ENCODE results near the gene AP2A1.
"Not testable (repeated sequence)": the region's sequence is repeated elsewhere in the genome, so short reads cannot be mapped to it uniquely, and the experiment has no call there.

AP2A1 gene

GRCh38 chr19:49766930-49767299 is at the start of gene AP2A1:
Gene AP2A1, plus strand, starts transcription at chr19:49767001. Its CDS starts 133 bp downstream, at chr19:49767134.
- DNase-seq = no peak

GRCh38 chr19:49718511-49718910 is 48.3 kb upstream of the AP2A1 start:
- no peak for DNase-seq

- no peak for DNase-seq
Observed at GRCh38 chr19:49718991-49719390, 47.8 kb upstream of the AP2A1 start.

DNA sequence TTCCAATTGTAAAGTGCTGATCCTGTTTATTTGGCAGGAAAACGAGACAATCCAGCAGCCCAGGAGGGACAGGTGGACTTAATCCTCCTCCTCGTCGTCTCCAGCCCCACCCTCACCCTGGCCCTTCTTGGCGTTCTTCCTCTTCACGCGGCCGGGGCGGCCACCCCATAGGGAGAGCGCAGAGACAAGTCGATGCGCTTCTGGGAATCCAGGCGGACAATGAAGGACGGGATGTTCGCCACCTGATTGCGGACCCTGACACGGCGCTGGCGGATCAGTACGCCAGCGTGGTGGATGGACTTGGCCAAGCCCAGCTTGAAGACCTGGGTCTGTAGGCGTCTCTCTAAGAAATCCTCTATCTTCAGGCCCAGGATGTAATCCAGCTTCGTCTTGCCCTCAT is 47.4 kb upstream of the AP2A1 start:
- not testable (repeated sequence) for DNase-seq

DNA sequence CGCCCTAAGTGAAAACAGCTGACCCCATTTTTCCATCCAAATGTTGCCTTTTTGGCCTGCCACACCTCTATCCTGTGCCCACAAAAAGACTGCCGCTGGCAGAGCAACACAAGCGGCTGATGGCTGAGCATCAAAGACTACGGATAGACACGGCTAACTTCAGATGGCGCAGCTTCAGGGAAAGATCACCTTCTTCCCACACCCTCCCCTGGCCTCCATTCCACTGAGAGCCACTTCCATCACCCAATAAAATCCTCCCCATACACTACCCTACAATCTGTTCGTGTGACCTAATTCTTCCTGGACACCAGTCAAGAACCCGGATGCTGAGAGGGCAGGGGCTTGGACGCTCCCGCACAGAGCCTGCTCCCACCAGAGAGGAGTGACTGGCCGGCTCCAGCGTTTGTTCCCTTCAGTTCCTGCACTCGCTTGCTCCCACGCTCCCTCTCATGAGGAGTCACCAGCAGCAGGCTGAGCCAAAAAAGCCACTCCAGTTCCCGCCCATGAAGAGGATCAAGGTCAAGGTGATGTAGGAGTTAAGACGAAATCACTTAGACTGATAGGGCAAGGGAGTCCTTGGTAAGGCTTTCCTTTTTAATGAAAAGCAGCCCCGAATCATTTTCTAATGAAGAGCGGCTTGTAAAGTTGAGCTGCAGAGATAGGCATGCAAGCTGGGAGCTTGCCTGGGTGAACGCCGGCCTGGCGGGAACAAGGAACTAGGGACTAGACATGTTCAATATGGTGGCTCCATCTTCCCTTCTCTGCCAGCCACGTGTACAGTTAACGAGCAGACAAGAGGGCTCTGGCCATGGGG is 39.4 kb upstream of the AP2A1 start:
- no peak for DNase-seq

GRCh38 chr19:49730166-49730565 is 36.6 kb upstream of the AP2A1 start:
- no peak for DNase-seq

DNA sequence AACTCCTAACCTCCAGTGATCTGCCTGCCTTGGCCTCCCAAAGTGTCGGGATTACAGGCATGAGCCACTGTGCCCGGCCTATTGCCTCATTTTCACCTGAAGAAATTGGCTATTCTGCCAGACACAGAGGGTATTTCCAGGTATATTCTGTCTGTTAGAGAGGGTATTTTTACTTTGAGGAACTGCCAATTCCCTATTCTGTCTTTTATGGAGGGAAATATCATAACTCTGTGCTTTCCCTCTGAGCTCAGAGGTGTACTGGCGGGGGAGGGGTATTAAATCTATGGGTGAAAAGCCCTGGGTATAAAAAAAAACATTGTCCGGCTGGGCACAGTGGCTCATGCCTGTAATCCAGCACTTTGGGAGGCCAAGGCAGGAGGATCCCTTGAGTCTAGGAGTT is 28.5 kb upstream of the AP2A1 start:
- DNase-seq = no peak

GRCh38 chr19:49739098-49739497 is 27.7 kb upstream of the AP2A1 start:
- DNase-seq = no peak

DNA sequence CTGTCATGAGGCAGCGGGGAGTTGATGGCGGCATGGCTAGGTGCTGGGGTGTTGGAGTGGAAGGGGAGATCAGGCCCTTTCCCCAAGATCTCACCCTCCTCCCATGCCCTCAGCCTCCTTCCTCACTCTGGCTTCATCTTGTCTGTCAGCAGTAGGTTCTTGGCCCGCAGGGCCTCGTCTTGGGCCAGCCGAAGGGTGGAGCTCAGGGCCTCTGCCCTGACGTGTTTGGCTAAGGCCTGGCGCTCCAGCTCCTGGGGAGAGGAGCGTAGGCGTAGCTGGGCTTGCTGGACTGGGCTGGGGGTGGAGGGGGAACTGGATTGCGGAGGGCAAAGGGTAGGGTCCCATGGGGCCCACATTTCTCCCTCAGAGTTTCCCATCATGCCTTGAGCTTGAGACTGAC is 26.9 kb upstream of the AP2A1 start:
- no peak for DNase-seq

- DNase-seq = no peak
Observed at GRCh38 chr19:49741210-49741844, 25.5 kb upstream of the AP2A1 start.

GRCh38 chr19:49744946-49745381 is 21.8 kb upstream of the AP2A1 start:
- no peak for DNase-seq

GRCh38 chr19:49746206-49746958 is 20.4 kb upstream of the AP2A1 start:
- DNase-seq = peak; percentile 82

GRCh38 chr19:49749055-49749716 is 17.6 kb upstream of the AP2A1 start:
- no peak for DNase-seq

DNA sequence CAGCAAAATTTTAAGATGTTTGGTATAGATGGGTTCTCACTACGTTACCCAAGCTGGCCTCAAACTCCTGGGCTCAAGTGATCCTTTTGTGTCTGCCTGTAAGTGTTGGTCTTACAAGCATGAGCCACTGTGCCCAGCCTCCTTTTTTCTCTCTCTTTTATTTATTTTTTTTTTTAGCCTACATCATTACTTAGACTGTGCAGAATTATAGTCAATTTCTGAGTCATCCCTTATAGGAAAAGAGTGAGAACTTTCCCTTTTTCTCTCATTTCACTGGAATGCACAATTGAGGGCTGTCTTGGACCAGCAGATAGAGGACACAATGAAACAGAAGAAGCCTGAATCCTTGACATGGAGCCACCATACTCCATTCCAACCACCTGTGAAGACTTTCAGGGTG is 17.0 kb upstream of the AP2A1 start:
- DNase-seq = no peak

GRCh38 chr19:49752701-49753100 is 14.1 kb upstream of the AP2A1 start:
- no peak for DNase-seq

- DNase-seq = no peak
Observed at GRCh38 chr19:49755956-49756355, 10.8 kb upstream of the AP2A1 start.

DNA sequence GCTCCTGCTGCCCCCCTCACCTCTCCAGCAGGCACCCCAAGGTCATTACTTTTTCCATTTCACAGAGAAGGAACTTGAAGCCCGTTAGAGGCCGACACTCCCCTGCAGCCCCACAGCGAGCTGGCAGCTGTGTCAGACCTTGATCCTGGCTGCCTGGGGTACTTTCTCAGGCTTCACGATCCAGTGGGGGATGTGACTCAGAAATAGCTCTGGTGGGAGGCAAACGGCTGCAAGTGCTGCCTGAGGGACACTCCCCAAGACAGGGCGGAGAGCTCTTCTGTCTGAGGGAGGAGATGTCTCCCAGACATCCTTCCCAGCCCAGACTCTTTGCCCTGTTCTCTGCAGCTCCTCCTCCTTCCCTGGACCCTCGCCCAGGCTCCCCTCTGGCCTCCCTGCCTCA is 8.5 kb upstream of the AP2A1 start:
- DNase-seq = no peak

GRCh38 chr19:49761249-49761624 is 5.6 kb upstream of the AP2A1 start:
- DNase-seq = no peak

- DNase-seq = no peak
Observed at GRCh38 chr19:49761625-49762311, 5.0 kb upstream of the AP2A1 start.

DNA sequence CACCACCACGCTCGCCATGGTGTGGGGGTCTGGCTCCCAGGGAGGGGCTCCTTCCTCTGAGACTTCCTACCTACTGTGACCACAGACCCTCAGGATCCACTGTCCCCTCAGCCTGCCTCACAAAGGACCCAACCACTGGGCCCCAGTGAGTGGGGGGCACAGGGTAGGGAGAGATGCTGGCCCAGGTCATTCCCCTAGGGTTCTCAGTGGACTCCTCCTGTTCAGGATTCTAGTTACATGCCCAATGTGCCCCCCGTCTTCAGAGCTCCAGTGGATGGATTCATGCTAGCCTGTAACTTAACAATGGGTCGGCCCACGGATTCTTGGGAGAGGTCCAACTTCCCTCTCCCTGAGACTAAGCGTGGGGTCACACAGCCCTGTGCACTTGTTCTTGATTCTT is 3.6 kb upstream of the AP2A1 start, which contains the start of gene TSKS:
TSKS (minus strand) TSS at position 77 of the 400 bp plus-strand sequence; CDS start at position 18, 59 bp downstream.
- DNase-seq = no peak

DNA sequence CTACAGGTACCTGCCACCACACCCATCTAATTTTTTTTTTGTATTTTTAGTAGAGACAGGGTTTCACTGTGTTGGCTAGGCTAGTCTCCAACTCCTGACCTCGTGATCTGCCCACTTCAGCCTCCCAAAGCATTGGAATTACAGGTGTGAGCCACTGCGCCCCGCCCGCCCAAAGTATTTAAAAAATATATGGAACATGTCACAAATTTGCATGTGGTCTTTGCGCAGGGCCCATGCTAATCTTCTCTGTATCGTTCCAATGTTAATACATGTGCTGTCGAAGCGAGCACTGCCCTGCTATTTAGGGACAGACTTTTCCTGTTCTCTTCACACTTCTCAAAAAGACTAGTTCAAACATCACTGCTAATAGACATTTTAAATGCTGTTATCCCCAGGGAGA is 2.5 kb upstream of the AP2A1 start:
- DNase-seq = no peak

Measured in NCI-H1048 (cell line).